HG03432 (cell line): Measurements from ENCODE around the gene CLEC16A.

Experiments
- ATAC-seq: cut with Tn5 transposase; IDR thresholded peaks from one replicate; pipeline ENCODE4 v1.9.1; 2021; ENCODE audit warnings: mild to moderate bottlenecking, moderate library complexity; ENCODE audit not compliant: unreplicated experiment

The CLEC16A gene

DNA sequence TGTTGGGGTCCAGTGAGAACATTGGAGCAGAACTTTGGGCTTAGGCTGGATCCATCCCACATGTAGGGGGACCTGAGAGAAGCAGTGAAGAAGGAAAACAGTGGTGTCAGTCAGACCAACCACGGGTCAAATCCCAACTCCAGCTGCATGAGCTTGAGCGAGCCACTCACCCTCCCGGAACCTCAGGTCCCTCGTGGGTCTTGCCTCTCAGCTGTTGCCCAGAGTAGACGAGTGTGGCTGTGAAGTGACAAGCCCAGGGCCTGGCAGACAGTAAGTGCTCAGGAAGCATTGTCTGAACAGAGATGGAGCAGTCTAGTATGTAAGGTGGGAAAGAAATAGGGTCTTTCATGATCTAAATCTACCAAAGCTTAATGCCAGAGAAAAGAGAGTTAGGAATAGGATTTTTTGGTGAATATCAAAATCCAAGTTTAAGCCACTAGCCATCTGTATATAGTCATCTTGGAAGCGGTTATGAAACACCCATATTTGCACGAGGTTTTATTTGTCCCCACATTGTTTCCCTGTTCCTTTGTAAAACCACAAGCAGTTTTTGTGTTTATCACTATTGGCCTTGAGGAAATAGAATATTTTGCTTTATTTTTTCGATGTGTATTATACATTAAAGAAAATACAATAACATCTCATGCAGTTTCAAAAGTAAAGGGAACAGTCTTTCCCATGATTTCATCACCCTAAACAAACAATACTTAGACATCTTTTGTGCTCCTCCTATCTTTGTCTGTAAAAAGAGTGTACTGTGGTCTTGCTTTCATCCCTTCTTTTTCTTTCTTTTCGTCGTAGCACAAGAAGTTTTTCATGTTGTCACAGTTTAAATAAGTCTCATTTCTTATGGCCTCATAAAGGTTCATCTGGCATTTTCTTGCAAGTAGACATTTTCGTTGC lies 112.0 kb downstream of the CLEC16A start:
- ATAC-seq: no peak

DNA sequence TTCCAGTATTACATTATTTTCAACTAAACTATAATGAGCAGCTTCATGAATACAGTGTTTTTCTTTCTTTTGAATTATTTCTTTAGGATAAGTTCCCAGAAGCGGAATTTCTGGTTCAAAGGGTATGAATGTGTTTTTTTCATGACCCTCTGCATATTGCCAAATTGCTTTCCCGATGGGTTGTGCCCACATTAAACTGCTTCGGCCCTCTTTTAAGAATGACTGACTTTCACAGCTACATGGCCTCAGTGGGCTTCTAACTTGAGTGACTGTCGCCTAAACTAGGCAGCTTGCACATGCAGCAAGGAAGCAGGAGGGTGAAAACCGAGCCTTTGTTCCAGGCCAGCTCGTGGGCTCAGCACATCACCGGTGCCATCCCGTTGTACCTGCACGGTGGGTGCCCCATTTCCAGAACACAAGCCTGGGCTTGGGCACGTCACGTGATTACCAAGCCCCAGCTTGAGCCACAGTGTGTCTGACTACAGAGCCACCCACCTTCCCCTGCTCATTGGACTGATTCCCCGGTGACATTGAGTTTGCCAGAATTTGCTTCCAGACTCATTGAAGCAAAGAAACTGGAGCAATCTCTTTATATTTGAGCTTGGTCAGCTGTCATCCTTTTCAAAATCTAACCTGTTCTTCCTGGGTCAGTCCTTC lies 112.8 kb downstream of the CLEC16A start:
- ATAC-seq: no peak

DNA sequence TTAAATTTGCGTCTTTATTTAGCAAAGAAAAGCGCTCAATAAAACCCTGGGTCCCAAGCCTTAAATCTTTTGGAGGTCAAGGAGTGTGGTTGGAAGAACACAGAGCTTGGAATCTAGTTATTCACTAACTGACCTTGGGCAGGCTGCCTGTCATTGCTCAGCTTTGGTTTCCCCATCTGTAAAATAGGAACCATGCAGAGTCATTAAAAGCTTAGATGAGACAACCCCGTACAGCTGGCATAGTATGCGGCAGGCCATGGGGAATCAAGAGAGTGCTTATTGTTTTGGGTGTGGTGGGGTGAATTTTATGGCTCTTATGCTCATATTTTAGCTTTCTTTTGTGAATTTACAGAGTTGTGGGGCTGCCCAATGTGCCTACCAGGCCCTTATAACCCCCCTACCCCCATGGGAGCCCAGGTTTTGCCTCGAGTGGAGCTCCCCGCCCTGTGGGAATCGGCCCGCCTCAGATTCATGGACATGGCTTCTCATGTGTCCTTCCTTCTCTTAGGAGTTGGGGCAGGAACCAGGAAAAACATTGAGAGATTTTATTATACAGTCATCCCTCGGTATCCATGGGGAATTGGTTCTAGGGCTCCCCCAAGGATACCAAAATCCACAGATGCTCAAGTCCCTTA lies 113.5 kb downstream of the CLEC16A start:
- no peak for ATAC-seq

DNA sequence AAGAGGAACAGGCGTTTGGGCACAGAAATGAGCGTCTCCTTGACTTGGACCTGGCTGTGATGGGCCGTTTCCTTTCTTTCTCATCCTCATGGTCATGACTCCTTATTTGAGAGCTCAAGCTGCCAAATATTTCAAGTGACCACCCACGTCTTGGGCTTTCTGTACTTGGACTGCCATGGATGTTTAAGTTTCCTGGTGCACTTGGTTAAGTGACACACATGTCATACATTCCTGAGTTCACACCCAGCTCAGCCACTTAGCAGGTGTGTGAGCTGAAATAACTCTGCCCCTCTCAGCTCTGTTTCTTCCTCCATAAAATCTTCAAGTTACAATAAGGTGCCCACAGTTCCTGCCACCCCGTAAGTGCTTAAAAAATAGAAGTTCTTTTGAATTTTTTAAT lies 114.5 kb downstream of the CLEC16A start:
- ATAC-seq: no peak

DNA sequence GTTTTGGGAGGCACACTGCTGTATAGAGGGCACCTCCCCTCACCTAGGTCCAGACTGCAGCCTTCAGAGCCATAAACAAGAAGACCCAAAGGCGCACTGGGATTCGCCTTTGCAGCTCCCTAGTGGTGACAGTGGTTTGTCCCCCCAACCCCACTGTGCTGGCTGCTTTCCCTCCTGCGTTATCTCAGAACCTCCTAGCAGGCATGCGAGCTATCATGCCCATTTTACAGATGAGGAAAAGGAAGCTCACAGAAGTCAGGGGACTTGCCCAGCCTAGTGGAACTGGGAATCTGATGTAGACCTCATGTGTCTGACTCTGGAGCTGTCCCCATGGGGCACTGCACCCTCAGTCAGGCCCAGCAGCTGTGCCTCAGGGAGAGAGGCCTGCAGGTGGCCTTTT lies 115.2 kb downstream of the CLEC16A start:
- no peak for ATAC-seq

DNA sequence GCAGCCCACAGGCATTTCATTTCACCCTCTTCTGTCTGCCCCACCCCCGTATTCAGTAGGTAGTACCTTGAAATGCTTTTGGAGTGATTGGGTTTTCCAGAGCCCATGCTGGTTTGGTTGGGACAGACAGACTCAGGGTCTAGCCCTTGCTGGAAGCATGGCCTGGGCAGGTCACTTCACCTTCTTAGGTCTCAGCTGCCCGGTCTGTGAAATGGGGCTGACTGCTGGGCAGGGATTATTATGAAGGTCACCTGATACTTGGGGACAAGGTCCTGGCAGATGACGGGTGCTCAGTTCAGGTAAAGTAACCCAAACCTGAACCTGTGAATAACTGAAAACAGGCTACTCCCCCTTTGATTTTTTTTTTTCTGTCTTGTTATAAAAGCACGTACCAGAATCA lies 116.0 kb downstream of the CLEC16A start:
- no peak for ATAC-seq

DNA sequence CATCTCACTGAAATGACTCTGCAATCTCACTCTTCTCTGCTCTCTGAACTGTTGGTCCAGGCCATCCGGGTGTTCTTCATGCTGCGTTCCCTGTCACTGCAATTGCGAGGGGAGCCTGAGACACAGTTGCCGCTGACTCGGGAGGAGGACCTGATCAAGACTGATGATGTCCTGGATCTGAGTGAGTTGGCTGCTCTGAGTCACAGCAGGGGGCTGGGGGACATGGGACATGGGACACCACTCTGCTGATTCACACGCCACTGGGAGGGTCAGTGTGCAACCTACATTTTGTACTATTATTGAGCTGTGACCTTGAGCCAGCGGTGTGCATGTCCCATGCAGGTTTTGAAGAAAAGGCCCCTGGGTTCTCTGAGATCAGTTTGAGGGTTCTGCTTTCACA lies 116.5 kb downstream of the CLEC16A start:
- ATAC-seq: no peak

DNA sequence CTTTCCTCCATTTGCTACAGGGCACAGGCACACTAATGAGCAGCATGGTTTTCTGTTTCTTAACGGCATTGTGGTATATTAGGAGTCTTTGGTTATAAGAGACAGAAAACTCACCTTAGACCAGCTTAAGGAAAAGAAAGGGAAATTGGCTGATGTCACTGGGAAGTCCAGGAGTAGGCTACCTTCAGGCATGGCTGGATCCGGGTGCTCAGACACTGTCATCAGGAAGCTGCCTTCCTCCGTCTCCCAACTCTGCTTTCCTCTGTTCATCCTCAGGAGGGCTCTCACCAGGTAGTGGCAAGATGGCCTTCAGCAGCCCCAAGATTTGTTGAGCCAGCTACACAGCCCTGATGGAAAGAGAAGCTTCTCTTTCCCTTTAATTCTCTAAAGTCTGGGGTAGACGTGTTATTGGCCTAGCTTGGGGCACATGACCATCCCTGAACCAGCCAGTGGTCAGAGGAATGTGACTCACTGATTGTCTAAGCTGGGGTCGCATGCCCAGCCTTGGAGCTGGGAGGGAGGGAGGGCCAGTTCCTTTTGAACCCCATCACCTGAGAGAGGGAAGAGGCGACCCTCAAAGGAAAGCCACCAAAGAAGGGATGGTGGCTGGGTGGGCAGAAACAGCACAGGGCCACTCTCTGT lies 117.4 kb downstream of the CLEC16A start:
- no peak for ATAC-seq

DNA sequence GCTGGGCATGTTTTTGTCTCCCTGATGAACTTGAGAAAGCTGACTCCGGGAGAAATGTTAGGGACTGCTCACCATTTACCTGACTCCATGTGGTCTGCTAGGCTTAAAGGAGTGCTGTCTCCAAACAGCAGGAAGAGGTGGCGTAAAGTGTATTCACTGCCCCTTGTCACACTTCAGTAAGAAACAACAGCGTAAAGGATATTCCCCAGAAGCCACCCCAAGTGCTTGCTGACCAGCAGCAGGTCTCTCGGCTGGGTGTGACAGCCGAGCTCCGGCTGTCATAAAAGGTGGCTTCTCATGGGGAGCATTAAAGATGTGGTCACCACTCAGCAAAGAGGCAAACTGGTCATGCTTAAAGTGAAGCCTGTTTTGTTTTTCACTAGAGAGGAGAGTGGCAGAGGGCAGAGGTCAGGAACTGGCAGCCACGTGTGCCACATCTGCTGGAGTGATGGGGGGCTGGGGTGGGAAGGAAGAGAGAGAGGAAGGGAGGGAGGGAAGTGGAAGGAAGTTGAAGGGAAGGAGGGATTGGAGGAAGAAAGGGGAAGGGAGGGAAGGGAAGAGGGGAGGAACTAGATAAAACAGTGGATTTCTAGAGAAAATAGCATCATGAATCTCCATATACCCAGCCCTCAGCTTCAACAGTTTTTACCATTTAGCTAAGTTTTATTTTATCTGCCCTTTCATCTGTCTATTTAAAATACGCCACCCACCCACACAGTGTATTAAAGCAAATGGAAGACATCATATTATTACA lies 119.3 kb downstream of the CLEC16A start:
- ATAC-seq: no peak

DNA sequence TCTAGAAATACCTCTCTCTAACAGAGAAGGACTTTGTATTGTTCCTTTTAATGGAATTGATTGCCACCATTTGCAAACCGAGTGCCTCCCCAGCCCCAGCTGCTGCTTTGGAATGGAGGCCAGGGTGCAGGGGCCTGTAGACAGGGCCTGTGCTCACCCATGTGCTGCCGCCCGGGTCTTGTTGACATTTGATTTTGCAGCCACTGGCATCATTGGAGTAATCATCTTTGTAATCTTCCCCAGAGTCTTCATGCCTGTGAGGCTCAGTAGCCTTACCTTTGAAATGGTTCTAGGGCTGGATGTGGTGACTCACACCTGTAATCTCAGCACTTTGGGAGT lies 119.8 kb downstream of the CLEC16A start:
- ATAC-seq: no peak

DNA sequence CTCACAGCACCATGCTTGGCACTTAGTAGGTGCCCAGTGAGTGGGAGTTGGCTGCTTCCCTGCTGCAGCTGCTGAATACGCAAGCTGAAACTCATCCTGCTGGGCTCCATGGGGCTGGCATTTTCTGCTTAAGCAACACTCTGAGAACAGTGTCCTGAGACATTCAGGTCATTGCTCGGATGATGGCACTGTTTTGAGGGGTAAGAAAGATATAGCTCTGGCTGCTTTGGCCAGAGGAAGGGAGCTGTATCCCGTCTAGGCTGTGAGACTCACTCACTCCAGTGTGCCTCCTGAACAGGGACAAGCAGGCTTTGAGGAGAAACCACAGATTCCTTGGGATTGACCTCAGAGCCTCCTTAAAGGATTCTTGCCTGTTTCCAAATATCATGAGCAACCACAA lies 120.5 kb downstream of the CLEC16A start:
- no peak for ATAC-seq

DNA sequence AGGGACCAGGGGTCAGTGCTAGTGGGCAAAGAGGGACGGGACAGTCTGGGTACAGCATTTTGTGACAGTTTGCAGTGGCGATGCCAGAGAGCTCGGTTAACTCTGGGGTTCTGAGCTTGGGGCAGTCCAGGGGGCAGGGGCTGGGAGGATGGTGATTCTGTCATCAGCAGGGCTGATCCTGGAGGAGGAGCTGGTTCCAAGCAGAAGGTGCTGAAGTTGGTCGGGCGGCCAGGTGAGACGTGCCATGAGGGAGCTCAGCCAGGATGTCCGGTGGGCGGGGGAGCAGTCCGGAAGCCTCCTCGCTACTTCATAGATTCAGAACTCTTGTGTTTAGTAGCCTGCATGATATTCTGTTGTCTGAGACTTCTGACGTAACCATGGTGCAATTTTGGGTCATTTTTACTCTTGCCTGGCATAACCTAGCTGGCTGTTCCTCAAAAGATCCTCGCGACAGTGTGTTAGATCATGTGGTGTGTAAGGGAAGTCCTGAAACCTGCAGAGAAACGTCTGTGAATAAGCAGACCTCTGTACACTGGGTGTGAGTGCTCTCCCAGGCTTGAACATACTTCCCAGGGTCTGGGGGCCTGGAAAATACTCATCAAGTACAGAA lies 122.0 kb downstream of the CLEC16A start:
- ATAC-seq: no peak

DNA sequence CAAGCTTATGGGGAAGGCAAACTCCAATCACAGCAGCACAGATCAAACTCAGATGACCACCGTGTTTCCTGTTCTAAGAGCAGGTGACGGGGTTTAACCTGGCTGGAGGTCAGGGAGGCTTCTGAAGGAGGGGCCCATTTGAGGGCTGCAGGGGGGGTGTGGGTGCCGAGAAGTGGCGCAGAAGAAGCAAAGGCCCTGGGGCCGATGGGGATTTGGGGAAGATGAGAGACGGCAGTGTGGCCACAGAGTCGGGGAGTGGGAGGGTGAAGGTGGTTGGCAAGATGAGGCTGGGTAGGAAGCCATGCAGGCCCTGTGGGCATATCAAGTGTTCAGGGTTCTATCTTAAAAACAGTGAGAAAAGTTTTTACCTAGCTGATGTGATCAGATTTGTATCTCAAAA lies 122.9 kb downstream of the CLEC16A start:
- no peak for ATAC-seq

DNA sequence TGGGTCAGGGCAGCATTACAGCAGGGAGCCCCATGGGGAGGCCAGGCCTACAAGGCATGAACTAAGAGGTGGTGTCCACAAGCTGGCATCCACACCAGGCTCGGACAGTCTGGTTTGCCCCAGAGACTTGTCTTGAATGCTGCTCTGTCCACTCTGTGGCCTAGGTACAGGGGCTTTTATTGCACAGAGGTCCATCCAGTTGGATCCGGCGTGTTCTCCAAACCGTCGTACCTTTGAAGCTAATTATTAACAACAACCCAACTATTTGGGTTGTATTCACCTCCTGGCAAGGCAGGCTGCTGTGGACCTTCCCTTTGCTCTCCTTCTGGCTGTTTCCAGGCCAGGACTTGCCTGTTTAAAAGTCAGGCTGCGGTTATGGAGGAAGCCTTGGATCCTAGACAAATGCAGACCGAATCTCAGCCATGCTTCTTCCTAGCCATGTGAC lies 123.4 kb downstream of the CLEC16A start:
- ATAC-seq: no peak

DNA sequence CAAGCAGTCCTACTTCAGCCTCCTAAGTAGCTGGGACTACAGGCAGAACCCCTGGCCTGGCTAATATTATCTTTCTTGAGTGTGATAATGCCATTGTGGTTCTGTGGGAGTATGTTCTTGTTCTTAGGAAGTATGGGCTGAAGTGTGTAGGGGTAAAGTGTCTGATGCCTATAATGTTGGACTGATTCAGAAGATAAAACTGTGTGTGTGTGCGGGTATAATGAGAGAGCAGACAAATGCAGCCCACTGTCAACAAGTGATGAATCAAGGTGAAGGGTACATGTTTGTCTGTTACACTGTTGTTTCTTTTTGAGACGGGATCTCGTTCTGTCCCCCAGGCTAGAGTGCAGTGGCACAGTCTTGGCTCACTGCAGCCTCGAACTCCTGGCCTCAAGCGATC lies 127.5 kb downstream of the CLEC16A start:
- no peak for ATAC-seq

DNA sequence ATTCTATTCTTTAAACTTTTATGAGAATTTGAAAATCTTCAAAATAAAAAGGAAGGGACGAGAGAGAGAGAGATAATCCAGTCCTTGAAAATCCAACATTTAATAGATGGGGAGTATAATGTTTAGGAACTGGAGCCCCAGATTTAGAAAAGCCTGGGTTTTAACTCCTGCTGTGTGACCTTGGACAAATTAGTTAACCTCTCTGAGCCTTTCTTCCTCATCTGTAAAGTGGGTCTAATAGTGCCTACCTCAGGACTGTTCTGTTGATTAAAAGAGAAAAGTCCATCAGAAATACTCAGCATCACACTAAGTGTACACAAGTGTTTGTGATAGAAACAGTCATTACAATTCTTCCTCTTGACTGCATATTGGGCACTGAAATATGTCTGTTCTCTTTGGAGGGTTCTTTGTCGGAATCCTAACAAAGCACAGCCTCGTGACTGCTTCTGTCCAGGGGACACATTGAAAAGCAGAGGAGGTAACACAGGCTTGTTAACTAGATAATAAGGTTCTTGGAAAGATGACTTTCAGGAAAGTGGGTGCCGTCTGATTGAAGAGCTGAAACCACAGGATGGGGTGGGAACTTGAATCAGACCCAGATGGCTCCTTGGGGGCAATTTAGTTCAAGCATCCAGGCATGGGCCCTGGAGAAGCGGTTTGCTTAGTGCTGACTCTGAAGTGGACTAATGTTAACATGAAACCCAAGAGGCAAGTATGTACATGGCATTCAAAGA lies 128.2 kb downstream of the CLEC16A start:
- no peak for ATAC-seq

DNA sequence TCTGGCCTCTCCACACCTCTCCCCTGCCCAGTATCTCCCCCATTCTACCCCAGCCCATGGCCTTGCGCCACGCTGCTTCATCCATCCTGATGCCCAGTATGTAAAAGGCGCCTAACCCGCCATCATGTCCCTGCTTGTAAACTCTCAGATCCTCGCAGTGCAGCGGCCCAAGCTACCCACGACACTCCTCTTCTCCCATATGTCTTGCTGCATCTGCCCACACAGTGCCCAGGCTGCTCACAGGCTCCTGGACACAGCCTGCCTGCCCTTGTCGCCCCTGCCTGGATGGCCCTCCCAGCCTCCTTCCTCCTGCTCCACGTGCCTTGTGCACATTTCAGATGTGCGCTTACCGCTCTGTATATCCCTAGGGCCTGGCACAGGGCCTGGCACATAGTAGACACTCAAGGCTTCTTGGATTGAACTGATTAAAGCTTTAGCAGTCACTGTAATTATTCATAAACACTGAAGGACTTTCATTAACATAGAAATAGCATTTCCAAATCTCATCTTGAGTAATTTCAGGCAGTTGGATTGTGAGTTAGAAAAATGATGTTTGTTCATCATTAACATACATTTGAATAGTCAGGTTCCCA lies 129.1 kb downstream of the CLEC16A start:
- no peak for ATAC-seq

DNA sequence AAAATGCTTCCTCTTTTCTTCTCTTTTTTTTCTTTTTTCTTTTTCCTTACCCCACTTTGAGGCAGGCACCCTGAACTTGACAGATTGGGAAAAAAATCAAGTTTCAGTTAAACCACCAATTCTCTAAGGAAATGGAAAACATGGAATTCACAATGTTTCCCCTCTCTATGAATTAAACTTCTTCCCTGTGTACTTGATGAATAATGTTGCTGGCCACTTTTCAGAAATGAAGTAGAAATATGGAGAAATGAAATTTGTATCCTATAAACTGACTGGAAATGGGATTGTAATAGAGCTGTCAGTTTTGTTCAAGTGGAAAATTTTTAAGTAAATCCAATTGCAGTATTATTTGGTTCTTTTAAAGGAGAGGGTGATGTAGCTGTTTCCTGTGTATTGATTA lies 129.8 kb downstream of the CLEC16A start:
- ATAC-seq: no peak

DNA sequence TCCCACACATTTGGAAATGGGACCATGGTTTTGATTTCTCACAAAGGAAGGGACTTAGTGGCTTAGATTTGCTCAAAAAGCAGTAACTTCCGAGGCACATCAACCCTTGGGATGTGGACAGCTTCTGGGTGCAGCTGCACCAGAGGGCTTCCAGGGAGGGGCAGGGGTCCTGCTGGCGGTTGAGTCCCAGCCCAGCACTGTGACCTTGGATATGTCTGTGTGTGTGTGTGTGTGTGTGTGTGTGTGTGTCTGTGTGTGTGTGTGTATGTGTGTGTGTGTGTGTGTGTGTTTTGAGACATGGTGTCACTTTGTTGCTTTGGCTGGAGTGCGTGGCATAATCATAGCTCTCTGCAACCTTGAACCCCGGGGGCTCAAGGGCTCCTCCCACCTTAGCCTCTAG lies 130.8 kb downstream of the CLEC16A start:
- no peak for ATAC-seq
